Aorta (tissue), 5 donors: ENCODE measurements around the gene RNF7. TPM values are rescaled to one million over a fixed set of nuclear protein-coding genes. Genes with fewer than 3 reads are reported as not detected.
"Not testable (repeated sequence)": the region's sequence is repeated elsewhere in the genome, so short reads cannot be mapped to it uniquely, and the experiment has no call there.

Experiments used
- ATAC-seq: fragments of 200-7000 bp; cut with Tn5 transposase; one replicate; pipeline ENCODE4 v1.9.1; 2022; ENCODE audit warnings: moderate library complexity; ENCODE audit not compliant: low FRiP score
- DNase-seq, 2 donors: peaks; one replicate each; pipeline ENCODE4 v3.0.0-alpha.2; 2020
- H3K27ac ChIP-seq, 2 donors: one replicate each; pipeline ENCODE4 v1.5.1; 2013; ENCODE audit warnings: low read length in 2 of 2, mild to moderate bottlenecking in 2 of 2, moderate library complexity in 2 of 2, control low read depth in 1 of 2, inconsistent platforms in 1 of 2, low read depth in 1 of 2
- H3K27me3 ChIP-seq, 2 donors: one replicate each; pipeline ENCODE4 v1.6.1; 2013; ENCODE audit warnings: control low read depth in 1 of 2, low read length in 1 of 2, mild to moderate bottlenecking in 1 of 2, moderate library complexity in 1 of 2; ENCODE audit not compliant: insufficient read depth in 2 of 2, control insufficient read depth in 1 of 2
- H3K36me3 ChIP-seq, 2 donors: one replicate each; pipeline ENCODE4 v1.6.1; 2013; ENCODE audit warnings: control low read depth in 1 of 2, low read length in 1 of 2, mild to moderate bottlenecking in 1 of 2; ENCODE audit not compliant: insufficient read depth in 2 of 2, control insufficient read depth in 1 of 2
- H3K4me1 ChIP-seq, 2 donors: one replicate each; pipeline ENCODE4 v1.6.1; 2013; ENCODE audit warnings: low read length in 2 of 2, control low read depth in 1 of 2, mild to moderate bottlenecking in 1 of 2, moderate library complexity in 1 of 2; ENCODE audit not compliant: insufficient read depth in 2 of 2, control insufficient read depth in 1 of 2
- H3K4me3 ChIP-seq, 2 donors: one replicate each; pipeline ENCODE4 v1.5.1; 2013; ENCODE audit warnings: low read length in 2 of 2, control low read depth in 1 of 2, mild to moderate bottlenecking in 1 of 2
- H3K9me3 ChIP-seq: one replicate; pipeline ENCODE4 v1.6.1; 2013; ENCODE audit warnings: mild to moderate bottlenecking, low read length; ENCODE audit not compliant: control insufficient read depth
- whole genome bisulfite sequencing, 2 donors: extraction: QIAGEN DNeasy Blood & Tissue Kit; methylation state at CpG; one replicate each; pipeline ENCODE4 v1.1.7; 2013; 5-methylcytosine and 5-hydroxymethylcytosine counted together
- intact Hi-C, 2 donors: fragments of 100-400 bp; cut with DNase I; formaldehyde crosslinking; loops; one replicate each; pipeline versions ENCODE4 v1.14.2 to v1.15.0; 2022
- polyA plus RNA-seq, 2 donors: library from polyadenylated mRNA; stranded (reverse); fragments of 200-250 nt; gene quantifications; one replicate each; pipeline ENCODE4 v1.2.3, GENCODE V29; 2013
- total RNA-seq, 2 donors: library from RNA; stranded (reverse); fragmentation: NEBNext Ultra II Directional; extraction: Animal tissue kit (Norgen Biotek cat#: 25700); gene quantifications; one replicate each; pipeline ENCODE4 v1.2.1, GENCODE V29; 2021
- donor health status: healthy with polysubstance abuse.
- donor health status: Bipolar disorder and iron deficiency.
- donor health status: DM: no; HTN: no; CAD: no.
- donor health status: DM: no; HTN: no; CAD: no.
- donor health status: DM: yes; HTN: yes; CAD: no.

Gene RNF7
- total and polyA plus RNA-seq, 4 donors: 68.3 to 221 (median 99.6) TPM

DNA sequence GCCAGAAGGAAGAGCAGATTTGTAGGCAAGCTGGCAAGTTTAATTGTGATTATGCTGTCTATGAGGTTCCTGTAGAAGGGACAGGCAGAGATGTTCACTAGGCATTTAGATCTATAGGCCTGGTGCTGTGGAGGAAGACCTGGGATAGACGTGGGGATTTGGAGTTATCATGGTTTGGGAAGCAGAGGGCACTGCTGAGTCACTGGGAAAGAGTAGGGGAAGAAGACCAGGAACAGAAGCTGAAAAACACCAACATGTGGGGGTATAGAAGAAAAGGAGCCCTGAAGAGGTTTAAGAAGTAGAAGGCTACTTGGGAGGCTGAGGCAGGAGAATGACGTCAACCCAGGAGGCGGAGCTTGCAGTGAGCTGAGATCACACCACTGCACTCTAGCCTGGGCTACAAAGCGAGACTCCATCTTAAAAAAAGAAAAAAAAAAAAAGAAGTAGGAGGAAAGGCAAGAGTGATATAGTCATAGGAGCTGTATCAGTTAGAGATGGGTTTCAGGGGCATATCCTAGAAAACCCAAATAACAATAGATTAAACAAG, 44.4 kb downstream of the RNF7 start:
- Histone ChIP-seq H3K36me3 (no peaks in the 10 kb centered on the region), H3K27me3 (no peaks in the 10 kb centered on the region), H3K4me1 (no peaks in the 10 kb centered on the region), H3K4me3 (no peak overlapping the region), H3K9me3 (no peaks in the 10 kb centered on the region), H3K27ac (no peak overlapping the region)
- intact Hi-C loops: no loop called here
- 57 to 64% methylated on average over 4 of the region's 4 CpGs for WGBS, 2 donors
- ATAC-seq (no peak), DNase-seq (no peak)

DNA sequence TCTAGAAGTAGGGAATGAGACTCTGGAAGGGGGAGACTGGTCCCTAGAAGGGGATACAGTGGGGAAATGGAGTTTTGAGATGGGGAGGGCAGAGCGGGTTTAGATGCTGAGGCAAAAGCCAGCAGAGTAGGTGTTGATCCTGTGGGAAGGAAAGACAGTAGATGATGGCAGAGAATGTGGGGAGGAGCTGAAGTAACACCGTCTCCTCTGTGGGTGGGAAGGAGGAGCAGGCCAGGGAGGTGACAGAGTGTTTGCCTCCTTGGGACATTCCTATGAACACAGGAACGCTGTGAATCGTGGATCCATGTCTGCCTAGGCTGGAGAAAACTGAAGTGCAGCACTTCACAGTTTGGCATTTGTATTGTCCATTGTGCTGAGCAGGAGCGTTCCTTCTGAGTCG, 45.5 kb downstream of the RNF7 start:
- intact Hi-C loops: no loop called here
- DNase-seq (no peak), ATAC-seq (no peak)
- no peaks in the 10 kb centered on the region for H3K36me3 ChIP-seq
- 79 to 92% methylated on average over 6 of the region's 6 CpGs for WGBS, 2 donors
- H3K4me3 ChIP-seq: no peak overlapping the region
- no peak overlapping the region for H3K27ac ChIP-seq
- no peaks in the 10 kb centered on the region for H3K9me3 ChIP-seq
- no peaks in the 10 kb centered on the region for H3K4me1 ChIP-seq
- H3K27me3 ChIP-seq: no peaks in the 10 kb centered on the region

DNA sequence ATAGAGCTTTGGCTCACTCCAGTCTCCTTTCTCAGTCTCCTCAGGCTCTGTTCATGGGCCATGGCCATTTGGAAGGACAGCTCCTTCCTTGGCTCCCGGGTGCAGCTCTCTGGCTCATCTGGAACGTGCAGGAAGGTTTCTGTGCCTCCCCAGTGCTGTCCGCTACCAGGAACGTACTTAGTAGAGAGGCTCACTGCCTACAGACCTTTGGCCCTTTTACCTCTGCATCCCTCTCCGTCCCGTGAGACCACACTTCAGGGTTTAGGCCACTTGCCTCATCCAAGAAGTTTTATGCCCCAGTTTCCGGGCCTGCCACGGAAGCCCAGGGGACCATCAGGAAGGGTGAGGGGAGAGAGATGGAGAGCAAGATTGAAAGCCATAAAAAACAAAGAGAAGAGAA, 46.0 kb downstream of the RNF7 start:
- no peak for DNase-seq
- H3K4me3 ChIP-seq: no peak overlapping the region
- no peaks in the 10 kb centered on the region for H3K4me1 ChIP-seq
- H3K27ac ChIP-seq: no peak overlapping the region
- H3K27me3 ChIP-seq: no peaks in the 10 kb centered on the region
- H3K36me3 ChIP-seq: no peaks in the 10 kb centered on the region
- no peaks in the 10 kb centered on the region for H3K9me3 ChIP-seq
- 85 to 86% methylated on average over 8 of the region's 8 CpGs for WGBS, 2 donors
- intact Hi-C loops: no loop called here
- ATAC-seq: no peak

DNA sequence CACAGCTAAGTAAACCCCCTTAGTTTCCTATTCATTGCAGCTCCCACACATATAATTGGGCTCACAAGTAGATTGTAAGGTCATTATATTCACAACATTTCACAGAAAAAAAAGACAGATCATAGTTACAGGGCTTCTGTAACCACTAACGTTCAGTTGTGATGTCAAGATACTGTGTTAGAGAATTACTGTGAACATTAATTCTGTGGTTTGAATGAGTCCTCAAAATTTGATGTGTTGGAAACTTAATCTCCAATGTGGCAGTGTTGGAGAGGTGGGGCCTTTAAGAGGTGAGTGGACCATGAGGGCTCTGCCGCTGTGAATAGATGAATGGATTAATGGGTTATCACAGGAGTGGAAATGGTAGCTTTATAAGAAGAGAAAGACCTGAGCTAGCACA, 46.4 kb downstream of the RNF7 start:
- Histone ChIP-seq H3K36me3 (no peaks in the 10 kb centered on the region), H3K27me3 (no peaks in the 10 kb centered on the region), H3K4me1 (no peaks in the 10 kb centered on the region), H3K4me3 (no peak overlapping the region), H3K27ac (no peak overlapping the region), H3K9me3 (no peaks in the 10 kb centered on the region)
- intact Hi-C loops: no loop called here
- DNase-seq (no peak), ATAC-seq (no peak)
- WGBS, 2 donors: 81 to 85% methylated on average over 2 of the region's 2 CpGs

DNA sequence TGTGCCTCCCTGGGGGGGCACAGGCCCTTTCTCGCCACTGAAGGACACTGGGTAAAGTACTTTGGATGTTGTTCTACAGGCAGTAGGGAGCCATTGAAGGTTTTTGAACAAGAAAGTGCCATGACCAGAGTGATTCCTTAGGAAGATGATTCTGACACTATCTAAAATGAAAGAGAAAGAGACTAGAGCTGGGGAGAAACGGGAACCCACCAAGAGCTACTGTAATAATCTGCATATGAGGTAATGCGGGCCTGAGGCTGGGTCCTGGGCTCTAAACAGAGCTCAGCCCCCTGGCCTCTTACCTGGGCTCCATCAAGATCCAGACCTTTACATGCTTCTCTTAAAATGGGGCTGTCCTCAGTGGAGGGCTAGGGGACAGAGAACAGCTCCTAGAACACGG, 50.1 kb downstream of the RNF7 start:
- intact Hi-C loops: no loop called here
- Histone ChIP-seq H3K36me3 (no peaks in the 10 kb centered on the region), H3K4me1 (no peaks in the 10 kb centered on the region), H3K4me3 (no peak overlapping the region), H3K27me3 (no peaks in the 10 kb centered on the region), H3K9me3 (no peaks in the 10 kb centered on the region), H3K27ac (no peak overlapping the region)
- DNase-seq (no peak), ATAC-seq (no peak)
- 85 to 90% methylated on average over 4 of the region's 4 CpGs for WGBS, 2 donors

DNA sequence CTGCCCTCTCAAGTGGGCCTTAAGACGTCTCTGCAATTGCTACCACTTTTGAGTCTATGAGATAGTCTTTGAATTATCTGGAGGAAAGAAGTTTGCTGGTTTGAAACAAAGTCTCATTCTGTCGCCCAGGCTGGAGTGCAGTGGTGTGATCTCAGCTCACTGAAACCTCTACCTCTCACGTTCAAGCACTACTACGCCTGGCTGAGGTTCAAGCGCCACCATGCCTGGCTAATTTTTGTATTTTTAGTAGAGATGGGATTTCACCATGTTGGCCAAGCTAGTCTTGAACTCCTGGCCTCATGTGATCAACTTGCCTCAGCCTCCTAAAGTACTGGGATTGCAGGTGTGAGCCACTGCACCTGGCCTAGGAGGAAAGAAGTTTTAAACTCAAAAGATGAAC, 50.7 kb downstream of the RNF7 start:
- H3K27ac ChIP-seq, intact Hi-C loops, H3K9me3 ChIP-seq, H3K4me1 ChIP-seq, H3K4me3 ChIP-seq, DNase-seq, H3K27me3 ChIP-seq, ATAC-seq, H3K36me3 ChIP-seq: not testable (repeated sequence)
- WGBS, 2 donors: 83 to 84% methylated on average over 5 of the region's 5 CpGs

DNA sequence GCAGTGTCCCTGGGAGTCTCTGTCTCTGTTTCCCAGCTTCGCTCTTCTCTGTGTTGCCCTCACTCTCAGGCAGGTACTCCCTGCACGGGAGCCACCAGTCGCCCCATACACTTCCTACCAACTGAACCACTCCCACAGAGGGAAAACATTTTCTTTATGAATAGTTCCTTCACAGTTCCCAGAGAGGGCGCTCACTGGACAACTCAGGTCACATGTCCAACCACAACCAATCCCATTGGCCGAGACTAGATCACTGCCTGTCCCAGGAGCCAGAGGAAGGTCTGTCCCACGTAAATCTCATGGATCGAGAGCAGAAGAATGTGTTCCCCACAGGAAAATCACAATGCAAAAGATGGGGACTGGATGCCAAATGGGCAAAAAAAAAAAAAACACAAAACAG, 51.2 kb downstream of the RNF7 start:
- DNase-seq: no peak
- ATAC-seq: no peak
- Histone ChIP-seq H3K27ac (no peak overlapping the region), H3K36me3 (no peaks in the 10 kb centered on the region), H3K4me1 (no peaks in the 10 kb centered on the region), H3K9me3 (no peaks in the 10 kb centered on the region), H3K4me3 (no peak overlapping the region), H3K27me3 (no peaks in the 10 kb centered on the region)
- intact Hi-C loops: no loop called here
- WGBS, 2 donors: 94 to 96% methylated on average over 7 of the region's 7 CpGs

DNA sequence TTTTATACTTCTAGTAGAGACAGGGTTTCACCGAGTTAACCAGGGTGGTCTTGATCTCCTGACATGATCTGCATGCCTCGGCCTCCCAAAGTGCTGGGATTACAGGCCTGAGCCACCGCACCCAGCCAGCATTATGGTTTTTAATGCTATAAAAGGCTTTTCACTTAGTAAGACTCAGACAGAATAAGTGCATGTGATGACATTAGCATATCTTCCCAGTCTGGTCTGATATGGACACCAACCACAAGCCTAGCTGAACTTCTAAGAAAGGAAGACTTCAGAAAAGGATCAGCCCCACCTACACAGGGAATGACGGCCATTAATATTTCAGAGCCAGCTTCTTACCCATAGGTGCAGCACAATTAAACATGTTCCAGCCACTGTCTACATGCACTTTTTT, 52.1 kb downstream of the RNF7 start:
- intact Hi-C loops: no loop called here
- ATAC-seq (no peak), DNase-seq (no peak)
- Histone ChIP-seq H3K27ac (no peak overlapping the region), H3K9me3 (no peaks in the 10 kb centered on the region), H3K36me3 (no peaks in the 10 kb centered on the region), H3K27me3 (no peaks in the 10 kb centered on the region), H3K4me1 (no peaks in the 10 kb centered on the region), H3K4me3 (no peak overlapping the region)
- WGBS, 2 donors: 90 to 96% methylated on average over 4 of the region's 4 CpGs

DNA sequence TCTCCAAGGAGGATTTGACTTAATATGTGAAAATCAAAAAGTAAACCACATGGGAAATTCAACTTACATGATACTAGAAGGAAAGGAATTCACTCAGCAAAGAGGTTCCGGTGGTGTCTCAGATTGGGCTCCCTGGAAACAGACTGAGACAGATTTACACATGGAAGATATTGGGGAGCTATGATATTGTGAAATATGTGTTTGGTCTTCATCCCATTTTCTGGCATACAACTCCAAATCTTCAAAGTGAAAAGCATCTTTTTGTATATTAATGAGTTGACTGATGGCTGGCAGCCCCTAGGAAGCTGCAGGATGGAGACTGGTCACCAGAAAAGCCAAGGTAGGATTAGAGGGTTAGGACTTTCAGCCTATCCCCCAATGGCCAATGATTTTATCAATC, 54.4 kb downstream of the RNF7 start:
- no peak for DNase-seq
- Histone ChIP-seq H3K4me1 (no peaks in the 10 kb centered on the region), H3K4me3 (no peak overlapping the region), H3K9me3 (no peaks in the 10 kb centered on the region), H3K27me3 (no peaks in the 10 kb centered on the region), H3K27ac (no peak overlapping the region), H3K36me3 (no peaks in the 10 kb centered on the region)
- no peak for ATAC-seq
- WGBS, 2 donors: 96 to 99% methylated on average over 1 of the region's 1 CpG
- intact Hi-C loops: no loop called here
